ENCODE measurements around the gene XRCC1. TPM values are rescaled to one million over a fixed set of nuclear protein-coding genes. Genes with fewer than 3 reads are reported as not detected.

The XRCC1 gene
- total RNA-seq, 1 donor from 2014 or later = 6.4 TPM

DNA sequence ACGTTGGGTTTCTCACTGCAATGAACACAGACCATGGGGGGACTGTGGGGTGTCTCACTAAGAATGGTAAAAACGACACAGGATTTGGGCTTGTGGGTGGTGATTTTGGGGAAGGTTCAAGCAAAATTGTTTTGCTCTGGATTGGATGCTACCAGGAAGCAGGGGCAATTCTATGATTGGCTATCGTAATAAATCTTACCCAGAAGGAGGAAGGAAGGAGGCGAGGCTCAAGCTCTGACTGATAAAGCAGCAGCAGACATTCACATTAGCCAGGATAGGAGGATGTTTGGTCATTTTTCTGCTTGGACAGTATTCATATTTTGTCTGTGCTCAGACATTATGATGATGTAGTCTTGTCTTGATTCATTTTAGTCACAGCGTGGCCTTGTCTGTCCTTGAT is 22.5 kb upstream of the XRCC1 start:
- Histone ChIP-seq H3K27ac (no peak overlapping the region), H3K4me3 (peak overlapping the region in 1 of 2 donors; percentile 68), H3K4me1 (peaks cover 22 to 23% of the 10 kb centered on the region in 2 donors), H3K36me3 (peaks cover 24 to 32% of the 10 kb centered on the region in 2 donors), H3K27me3 (no peaks in the 10 kb centered on the region), H3K9me3 (no peaks in the 10 kb centered on the region)
- no peak for DNase-seq (ENCODE audit: low spot score in 2 of 2)
- TF ChIP-seq, protein P1, sequence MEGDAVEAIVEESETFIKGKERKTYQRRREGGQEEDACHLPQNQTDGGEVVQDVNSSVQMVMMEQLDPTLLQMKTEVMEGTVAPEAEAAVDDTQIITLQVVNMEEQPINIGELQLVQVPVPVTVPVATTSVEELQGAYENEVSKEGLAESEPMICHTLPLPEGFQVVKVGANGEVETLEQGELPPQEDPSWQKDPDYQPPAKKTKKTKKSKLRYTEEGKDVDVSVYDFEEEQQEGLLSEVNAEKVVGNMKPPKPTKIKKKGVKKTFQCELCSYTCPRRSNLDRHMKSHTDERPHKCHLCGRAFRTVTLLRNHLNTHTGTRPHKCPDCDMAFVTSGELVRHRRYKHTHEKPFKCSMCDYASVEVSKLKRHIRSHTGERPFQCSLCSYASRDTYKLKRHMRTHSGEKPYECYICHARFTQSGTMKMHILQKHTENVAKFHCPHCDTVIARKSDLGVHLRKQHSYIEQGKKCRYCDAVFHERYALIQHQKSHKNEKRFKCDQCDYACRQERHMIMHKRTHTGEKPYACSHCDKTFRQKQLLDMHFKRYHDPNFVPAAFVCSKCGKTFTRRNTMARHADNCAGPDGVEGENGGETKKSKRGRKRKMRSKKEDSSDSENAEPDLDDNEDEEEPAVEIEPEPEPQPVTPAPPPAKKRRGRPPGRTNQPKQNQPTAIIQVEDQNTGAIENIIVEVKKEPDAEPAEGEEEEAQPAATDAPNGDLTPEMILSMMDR (IDR thresholded peaks at IDR 0.05) = no peak
- intact Hi-C loops (cut with DNase I) = loop anchor here (10.0 kb wide), 1 partner anchor 1643 kb away; the partner anchor contains the start of gene RABAC1

DNA sequence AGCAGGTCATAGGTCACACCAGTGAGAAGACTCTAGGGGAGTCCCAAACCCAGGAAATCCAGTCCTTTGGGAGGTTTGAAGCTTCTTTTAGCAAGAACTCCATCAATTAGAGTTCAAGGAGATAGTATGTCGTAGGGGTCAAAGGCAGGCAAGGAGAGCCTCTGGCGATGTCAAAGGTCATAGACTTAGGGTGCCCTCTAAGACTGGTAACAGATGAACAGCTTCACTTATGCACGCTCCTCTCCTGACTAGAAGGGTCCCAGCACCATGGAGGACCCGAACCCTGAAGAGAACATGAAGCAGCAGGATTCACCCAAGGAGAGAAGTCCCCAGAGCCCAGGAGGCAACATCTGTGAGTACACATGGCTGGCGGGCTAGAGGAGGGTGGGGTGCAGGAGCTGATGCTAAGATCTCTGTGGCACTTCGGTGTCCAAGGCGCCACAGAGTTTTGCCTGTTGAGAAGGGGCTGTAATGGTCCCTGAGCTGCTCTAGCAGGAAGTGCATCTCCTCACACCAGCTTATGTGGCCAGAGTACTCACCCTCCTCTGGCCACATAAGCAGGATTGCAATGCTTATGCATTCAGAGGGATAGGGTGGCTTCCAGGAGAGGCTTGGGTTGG is 21.6 kb upstream of the XRCC1 start:
- Histone ChIP-seq H3K9me3 (no peaks in the 10 kb centered on the region), H3K4me3 (peak overlapping the region; percentile 59 to 68), H3K27me3 (no peaks in the 10 kb centered on the region), H3K4me1 (peaks cover 22 to 23% of the 10 kb centered on the region in 2 donors), H3K36me3 (peaks cover 33 to 38% of the 10 kb centered on the region in 2 donors), H3K27ac (peak overlapping the region; percentile 94 to 99)
- DNase-seq (ENCODE audit: low spot score in 2 of 2) = no peak
- intact Hi-C loops (cut with DNase I) = loop anchor here (1.0 to 10.0 kb wide), 6 partner anchors 22 to 1642 kb away; partner anchors contain the start of genes PINLYP, RABAC1, SMG9 and XRCC1
- TF ChIP-seq, protein P1 (IDR thresholded peaks at IDR 0.05) = no peak

DNA sequence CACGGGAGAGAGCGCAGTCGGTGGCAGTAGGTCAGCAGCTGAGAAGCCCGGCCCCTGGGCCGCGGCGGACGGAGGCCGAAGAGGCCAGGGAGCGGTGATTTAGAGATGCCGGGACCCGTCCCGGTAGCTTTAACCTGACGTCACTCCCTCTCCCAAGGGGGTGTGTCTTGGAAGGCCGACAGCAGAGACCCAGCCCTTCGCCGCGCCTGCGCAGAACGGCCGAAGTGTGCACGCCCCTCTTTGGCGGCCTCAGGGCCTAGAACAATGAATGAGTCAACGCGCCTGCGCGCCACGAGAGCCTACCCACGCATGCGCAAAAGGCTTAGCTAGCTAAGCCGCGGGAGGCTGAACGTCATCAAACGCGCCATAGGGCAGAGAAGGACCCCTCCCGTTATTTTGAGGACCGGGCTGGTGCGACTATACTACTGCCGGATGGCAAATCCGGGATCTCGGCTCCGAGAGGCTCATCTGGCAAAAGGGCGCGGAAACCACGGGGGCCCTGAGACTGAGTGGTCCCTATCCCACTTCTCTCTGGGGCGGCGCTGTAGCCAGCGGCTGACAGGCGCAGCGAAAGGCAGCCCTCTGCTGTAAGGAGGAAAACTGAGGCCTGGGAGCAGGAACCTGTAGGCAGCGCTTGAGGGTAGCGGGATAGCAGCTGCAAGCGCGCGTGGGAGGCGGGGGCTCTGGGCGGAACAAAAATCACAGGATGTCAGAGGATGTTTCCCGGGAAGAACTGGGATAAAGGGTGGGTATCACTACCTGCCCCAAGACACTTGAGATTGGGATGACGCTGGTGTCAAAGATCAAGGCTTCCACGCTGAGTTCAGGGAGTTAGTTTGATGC is 20.9 kb upstream of the XRCC1 start, which contains the start of the genes IRGQ and ZNF576:
IRGQ (minus strand) TSS at position 136 of the 843 bp plus-strand sequence. CDS start 796 bp downstream, outside the sequence.
ZNF576 (plus strand) TSS at position 597 of the 843 bp plus-strand sequence. CDS start 514 bp downstream, outside the sequence.
- Histone ChIP-seq H3K9me3 (no peaks in the 10 kb centered on the region), H3K4me3 (peak within 1 kb of the TSS; percentile 59 to 88), H3K36me3 (peaks cover 38 to 43% of the 10 kb centered on the region in 2 donors), H3K27me3 (no peaks in the 10 kb centered on the region), H3K27ac (peak within 1 kb of the TSS; percentile 94 to 99), H3K4me1 (peaks cover 22 to 23% of the 10 kb centered on the region in 2 donors)
- TF ChIP-seq, protein P1 (IDR thresholded peaks at IDR 0.05) = no peak
- DNase-seq (ENCODE audit: low spot score in 2 of 2) = peak; percentile 99 to 100
- intact Hi-C loops (cut with DNase I) = loop anchor here (1.0 to 10.0 kb wide), 6 partner anchors 21 to 1641 kb away; partner anchors contain the start of genes PINLYP, RABAC1, SMG9 and XRCC1

DNA sequence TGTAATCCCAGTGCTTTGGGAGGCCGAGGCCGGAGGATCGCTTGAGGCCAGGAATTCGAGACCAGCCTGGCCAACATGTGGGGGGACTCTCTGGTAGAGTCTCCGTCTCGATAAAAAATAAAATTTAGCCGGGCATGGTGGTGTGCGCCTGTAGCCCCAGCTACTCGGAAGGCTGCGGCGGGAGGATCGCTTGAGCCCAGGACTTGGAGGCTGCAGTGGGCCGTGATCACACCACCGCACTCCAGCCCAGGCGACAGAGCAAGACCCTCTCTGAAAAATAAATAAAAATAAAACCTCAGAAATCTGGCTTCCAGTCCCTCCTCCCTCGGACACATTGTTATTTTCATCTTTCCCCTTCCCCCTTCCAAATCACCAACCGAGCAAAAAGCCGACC is 20.3 kb upstream of the XRCC1 start:
- H3K36me3 ChIP-seq = peaks cover 42 to 48% of the 10 kb centered on the region in 2 donors
- H3K27me3 ChIP-seq = no peaks in the 10 kb centered on the region
- no peaks in the 10 kb centered on the region for H3K9me3 ChIP-seq
- intact Hi-C loops (cut with DNase I) = loop anchor here (10.0 kb wide), 1 partner anchor 1641 kb away; the partner anchor contains the start of gene RABAC1
- TF ChIP-seq, protein P1 (IDR thresholded peaks at IDR 0.05) = no peak
- DNase-seq (ENCODE audit: low spot score in 2 of 2) = no peak
- H3K4me3 ChIP-seq = peak overlapping the region; percentile 58 to 88
- H3K27ac ChIP-seq = peak overlapping the region; percentile 82 to 88
- peaks cover 22 to 23% of the 10 kb centered on the region in 2 donors for H3K4me1 ChIP-seq

Measured in ascending aorta (tissue), 2 donors.